Liver (tissue), 5 donors: ENCODE data around the gene LMX1B. TPM values are rescaled to one million over a fixed set of nuclear protein-coding genes. Genes with fewer than 3 reads are reported as not detected.

Experiments used
- ATF3 ChIP-seq: IDR thresholded peaks from 2 replicates; pipeline ENCODE4 v1.6.1; 2016; ENCODE audit warnings: antibody characterized with exemption
- HNF4G ChIP-seq: IDR thresholded peaks from 2 replicates; pipeline ENCODE4 v1.6.1; 2016; ENCODE audit warnings: antibody characterized with exemption
- NR2F2 ChIP-seq: IDR thresholded peaks from 2 replicates; pipeline ENCODE4 v1.6.1; 2016; ENCODE audit warnings: antibody characterized with exemption
- TAF1 ChIP-seq: conservative IDR thresholded peaks from 2 replicates; pipeline ENCODE4 v1.6.1; 2016; ENCODE audit warnings: antibody characterized with exemption, mild to moderate bottlenecking
- ZBTB33 ChIP-seq: IDR thresholded peaks from 2 replicates; pipeline ENCODE4 v1.6.1; 2016; ENCODE audit warnings: antibody characterized with exemption
- polyA plus RNA-seq, 2 donors: library from polyadenylated mRNA; stranded (reverse) in 1 of 2; unstranded in 1 of 2; fragments of 200-250 nt in 1 of 2; fragments of >200 nt in 1 of 2; fragmentation: Nextera tagmentation in 1 of 2; extraction: Ambion mirVana in 1 of 2; gene quantifications; one replicate each; pipeline versions ENCODE4 v1.2.1 to v1.2.3, GENCODE V29; 2013 to 2015
- total RNA-seq, 2 donors: library from RNA; depleted of rRNA; stranded (reverse); fragments of >200 nt; gene quantifications; one replicate each; pipeline ENCODE4 v1.2.3, GENCODE V29; 2014
- donor health status: healthy.
- donor health status: healthy.
- donor health status: healthy.

LMX1B gene
- total and polyA plus RNA-seq, 4 donors, result not detected

GRCh38 chr9:126745574-126746411 is 132.1 kb downstream of the LMX1B start (continued):
- TF ChIP-seq ZBTB33 (no peak), NR2F2 (no peak), TAF1 (no peak), HNF4G (no peak), ATF3 (no peak)

Other genes with a start within 250 kb of the LMX1B start
- gene ZBTB43, start 191.1 kb downstream of the LMX1B start, total RNA-seq, result 1 to 10 TPM; 6.3 to 7.1 TPM
- gene ZBTB43, start 191.1 kb downstream of the LMX1B start, polyA plus RNA-seq, result 1 to 10 TPM; 2.6 to 3.6 TPM
- 1 to 10 TPM; 5.6 to 9.5 TPM for gene ZBTB34, start 246.7 kb downstream of the LMX1B start, total RNA-seq
- gene ZBTB34, start 246.7 kb downstream of the LMX1B start, polyA plus RNA-seq, result 1 to 10 TPM; 1.1 to 1.2 TPM